Subcutaneous adipose tissue (tissue), 4 donors: ENCODE data around the gene CDKL4. TPM values are rescaled to one million over a fixed set of nuclear protein-coding genes. Genes with fewer than 3 reads are reported as not detected.

Experiments used
- CTCF ChIP-seq: fragments of 450-650 bp; IDR thresholded peaks from one replicate; pipeline ENCODE4 v1.5.1; 2016; ENCODE audit warnings: low read depth, mild to moderate bottlenecking, control low read depth, antibody characterized with exemption, moderate library complexity
- total RNA-seq, 4 donors: library from RNA; depleted of rRNA; stranded (reverse); fragments of >200 nt; gene quantifications; one replicate each; pipeline ENCODE4 v1.1.0, GENCODE V29; 2016

The CDKL4 gene
- total RNA-seq, 4 donors from 2014 or later: 0.85 to 3.1 (median 2.6) TPM; not detected in 1

GRCh38 chr2:39174022-39174421 is 69.7 kb downstream of the CDKL4 start:
- no peak for TF ChIP-seq CTCF

GRCh38 chr2:39171621-39172020 is 72.1 kb downstream of the CDKL4 start:
- no peak for TF ChIP-seq CTCF

- no peak for TF ChIP-seq CTCF
Measured at GRCh38 chr2:39164089-39164488, 79.7 kb downstream of the CDKL4 start.

- no peak for TF ChIP-seq CTCF
Measured at GRCh38 chr2:39160982-39161381, 82.8 kb downstream of the CDKL4 start.

- TF ChIP-seq CTCF: no peak
Measured at GRCh38 chr2:39159283-39159682, 84.5 kb downstream of the CDKL4 start.

GRCh38 chr2:39158351-39158750 is 85.4 kb downstream of the CDKL4 start:
- TF ChIP-seq CTCF: no peak

GRCh38 chr2:39156846-39157245 is 86.9 kb downstream of the CDKL4 start:
- no peak for TF ChIP-seq CTCF
